UCSD-AML1 (cell line): Measurements from ENCODE around the gene PLEKHA7.
"Not testable (repeated sequence)": the region's sequence is repeated elsewhere in the genome, so short reads cannot be mapped to it uniquely, and the experiment has no call there.

Experiments used
- DNase-seq: peaks from one replicate; lab custom pipeline; 2025; ENCODE audit not compliant: unreplicated experiment; lab: John Stamatoyannopoulos, UW

Gene PLEKHA7

GRCh38 chr11:16918543-16919182 is 95.6 kb downstream of the PLEKHA7 start:
- DNase-seq, result not testable (repeated sequence)

- DNase-seq, result no peak
Observed at GRCh38 chr11:16917941-16918340, 96.3 kb downstream of the PLEKHA7 start.

GRCh38 chr11:16912692-16913111 is 101.5 kb downstream of the PLEKHA7 start:
- DNase-seq, result no peak

- DNase-seq, result no peak
Observed at GRCh38 chr11:16911658-16912057, 102.6 kb downstream of the PLEKHA7 start.

GRCh38 chr11:16911186-16911585 is 103.0 kb downstream of the PLEKHA7 start:
- DNase-seq, result no peak

- DNase-seq, result no peak
Observed at GRCh38 chr11:16909359-16910035, 104.7 kb downstream of the PLEKHA7 start.

GRCh38 chr11:16905375-16905774 is 108.8 kb downstream of the PLEKHA7 start:
- DNase-seq, result no peak

- DNase-seq, result not testable (repeated sequence)
Observed at GRCh38 chr11:16904761-16905160, 109.5 kb downstream of the PLEKHA7 start.

GRCh38 chr11:16902781-16903378 is 111.3 kb downstream of the PLEKHA7 start:
- no peak for DNase-seq

- no peak for DNase-seq
Observed at GRCh38 chr11:16902182-16902581, 112.0 kb downstream of the PLEKHA7 start.

GRCh38 chr11:16900491-16900890 is 113.7 kb downstream of the PLEKHA7 start:
- no peak for DNase-seq

GRCh38 chr11:16899708-16900303 is 114.4 kb downstream of the PLEKHA7 start:
- no peak for DNase-seq

GRCh38 chr11:16898274-16898985 is 115.8 kb downstream of the PLEKHA7 start:
- DNase-seq, result no peak

GRCh38 chr11:16897470-16898061 is 116.6 kb downstream of the PLEKHA7 start:
- DNase-seq, result peak; percentile 31

- DNase-seq, result no peak
Observed at GRCh38 chr11:16896729-16897469, 117.3 kb downstream of the PLEKHA7 start.

- DNase-seq, result no peak
Observed at GRCh38 chr11:16895306-16895705, 118.9 kb downstream of the PLEKHA7 start.

GRCh38 chr11:16893456-16894066 is 120.7 kb downstream of the PLEKHA7 start:
- DNase-seq, result no peak

- no peak for DNase-seq
Observed at GRCh38 chr11:16891964-16892363, 122.2 kb downstream of the PLEKHA7 start.

- no peak for DNase-seq
Observed at GRCh38 chr11:16891165-16891564, 123.0 kb downstream of the PLEKHA7 start.

GRCh38 chr11:16890442-16890841 is 123.8 kb downstream of the PLEKHA7 start:
- no peak for DNase-seq
